GM18499 (cell line): ENCODE measurements around the gene COL2A1.

Experiments used
- ATAC-seq: cut with Tn5 transposase; IDR thresholded peaks from one replicate; pipeline ENCODE4 v1.9.1; 2021; ENCODE audit warnings: moderate number of reproducible peaks; ENCODE audit not compliant: insufficient read depth, unreplicated experiment

The COL2A1 gene

DNA sequence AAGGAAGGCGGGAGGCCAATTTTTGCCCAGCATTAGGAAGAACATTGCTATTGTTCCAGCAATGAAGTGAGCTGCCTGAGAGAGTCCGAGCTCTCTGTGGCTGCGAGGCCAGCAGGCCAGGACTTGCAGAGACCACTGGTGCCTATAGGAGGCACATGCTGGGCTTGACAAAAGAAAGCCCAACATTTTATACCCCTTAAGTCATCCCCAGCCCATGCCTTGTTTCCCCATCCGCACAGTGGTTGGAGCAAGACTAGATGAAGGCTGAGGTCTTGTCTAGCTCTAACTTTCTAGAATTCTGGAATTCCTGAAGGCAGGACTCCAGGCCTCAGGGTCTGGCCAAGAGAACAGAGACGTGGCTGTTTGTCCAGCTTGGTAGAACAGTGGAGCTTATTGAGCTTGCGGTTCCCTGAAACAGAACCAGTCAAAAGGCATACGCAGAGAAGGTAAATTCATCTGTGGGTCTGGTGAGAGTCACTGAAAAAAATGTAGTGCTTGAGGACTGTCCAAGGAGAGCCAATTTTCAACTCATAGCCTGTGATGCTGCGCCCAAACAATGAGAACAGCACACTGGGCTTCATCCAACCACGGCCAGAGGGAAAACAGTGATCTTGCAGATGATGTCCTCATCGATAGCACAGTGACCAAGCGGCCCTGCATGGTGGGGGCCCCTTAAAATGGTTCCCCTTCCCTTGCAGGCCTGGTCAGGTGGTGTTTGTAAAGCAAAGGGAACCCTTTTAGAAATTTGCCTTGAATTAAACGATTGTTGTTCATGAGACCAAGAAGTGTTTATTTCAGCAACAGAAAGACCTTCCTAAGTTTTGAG lies 27.1 kb upstream of the COL2A1 start:
- no peak for ATAC-seq

DNA sequence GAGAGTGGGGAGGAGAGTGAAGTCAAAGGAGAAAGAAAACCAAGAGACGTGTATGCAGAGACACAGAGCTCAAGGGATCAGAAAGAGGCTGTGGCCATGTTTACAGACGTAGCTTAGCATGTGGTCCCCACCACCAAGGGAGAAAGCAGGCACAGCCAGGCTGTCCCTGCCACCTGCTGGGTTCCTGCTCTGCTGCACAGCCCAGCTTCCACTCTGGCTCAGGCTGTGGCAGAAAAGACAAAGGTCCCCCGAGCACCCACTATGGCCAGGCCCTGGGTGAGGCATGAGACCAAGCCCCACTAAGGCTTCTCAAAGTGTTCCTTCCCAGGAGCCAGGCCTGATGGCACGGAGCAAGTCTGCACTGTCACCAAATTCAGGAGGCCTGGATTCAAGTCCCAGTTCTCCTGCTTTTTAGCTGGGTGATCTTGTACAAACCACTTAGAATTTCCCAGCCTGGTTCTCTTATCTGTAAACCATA lies 25.9 kb upstream of the COL2A1 start:
- no peak for ATAC-seq

DNA sequence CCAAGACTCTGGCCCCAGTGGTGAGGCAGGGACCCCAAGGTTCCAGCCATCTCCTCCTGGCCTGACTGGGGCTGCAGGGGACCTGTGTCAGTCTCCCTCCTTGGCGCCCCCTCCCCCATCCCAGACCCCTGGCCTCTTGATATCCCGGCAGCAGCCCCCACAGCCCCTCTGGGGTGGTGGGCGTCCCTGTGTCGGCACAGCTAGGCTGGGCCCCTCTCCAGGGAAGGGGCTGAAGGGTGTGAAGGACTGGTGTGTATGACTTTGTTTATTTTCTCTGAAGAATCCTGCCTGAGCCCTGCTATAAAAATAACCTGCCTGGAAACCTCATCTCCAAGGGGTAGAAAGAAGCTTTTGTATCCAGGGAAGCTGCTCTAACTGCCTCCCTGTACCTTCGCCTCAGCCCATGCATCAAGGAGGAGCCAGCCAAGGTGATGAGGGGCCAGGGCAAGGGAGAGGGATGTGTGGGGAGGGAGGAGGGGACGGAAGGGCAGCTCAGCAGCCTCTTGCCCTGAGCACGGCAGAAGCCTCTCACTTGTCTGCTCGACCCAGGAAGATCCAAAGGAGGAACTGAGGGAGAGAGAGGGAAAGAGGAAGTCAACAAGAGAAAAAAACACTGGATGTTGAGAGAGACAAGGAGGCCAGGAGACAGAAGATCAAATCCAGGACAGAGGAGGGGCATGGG lies 25.4 kb upstream of the COL2A1 start:
- ATAC-seq: no peak

DNA sequence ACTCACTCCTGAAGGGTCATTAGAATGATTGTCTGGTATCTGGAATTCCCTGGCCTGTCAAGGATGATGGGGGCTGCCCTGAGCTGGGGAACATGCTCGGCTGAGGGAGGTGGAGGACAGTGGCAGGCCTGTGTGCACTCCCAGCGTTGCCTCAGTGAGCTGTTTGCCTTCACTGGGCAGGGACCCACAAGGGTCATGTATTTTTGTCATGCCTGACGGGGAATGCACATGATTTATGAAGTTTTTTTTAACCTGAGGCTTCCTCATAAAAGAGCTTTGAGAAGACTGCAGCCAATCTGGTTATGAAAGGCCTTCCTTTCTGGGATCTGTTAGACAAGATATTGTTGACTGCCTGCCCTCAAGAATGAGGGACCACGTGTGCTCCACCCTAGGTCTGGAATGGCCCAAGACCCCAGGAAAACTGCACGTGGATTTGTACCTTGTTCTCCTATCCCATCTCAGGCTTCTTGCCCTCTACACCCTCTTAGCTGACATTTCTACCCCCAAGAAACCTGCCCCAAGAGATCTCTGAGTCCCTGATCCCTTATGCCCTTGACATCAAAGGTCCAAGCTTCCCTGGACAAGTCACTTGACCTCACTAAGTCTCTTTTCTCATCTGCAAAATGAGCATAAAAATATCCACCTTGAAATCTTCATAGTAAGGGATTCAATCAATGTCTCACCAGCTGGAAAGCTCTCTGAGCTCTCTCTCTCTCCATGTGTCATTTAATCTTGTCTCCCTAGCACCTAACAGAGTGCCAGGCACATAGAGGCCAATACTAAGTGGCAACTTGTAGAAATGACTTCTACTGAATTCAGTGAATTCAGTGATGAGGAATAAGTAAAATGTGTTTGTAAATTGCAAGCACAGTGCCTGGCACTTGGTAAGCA lies 24.5 kb upstream of the COL2A1 start:
- ATAC-seq: no peak

DNA sequence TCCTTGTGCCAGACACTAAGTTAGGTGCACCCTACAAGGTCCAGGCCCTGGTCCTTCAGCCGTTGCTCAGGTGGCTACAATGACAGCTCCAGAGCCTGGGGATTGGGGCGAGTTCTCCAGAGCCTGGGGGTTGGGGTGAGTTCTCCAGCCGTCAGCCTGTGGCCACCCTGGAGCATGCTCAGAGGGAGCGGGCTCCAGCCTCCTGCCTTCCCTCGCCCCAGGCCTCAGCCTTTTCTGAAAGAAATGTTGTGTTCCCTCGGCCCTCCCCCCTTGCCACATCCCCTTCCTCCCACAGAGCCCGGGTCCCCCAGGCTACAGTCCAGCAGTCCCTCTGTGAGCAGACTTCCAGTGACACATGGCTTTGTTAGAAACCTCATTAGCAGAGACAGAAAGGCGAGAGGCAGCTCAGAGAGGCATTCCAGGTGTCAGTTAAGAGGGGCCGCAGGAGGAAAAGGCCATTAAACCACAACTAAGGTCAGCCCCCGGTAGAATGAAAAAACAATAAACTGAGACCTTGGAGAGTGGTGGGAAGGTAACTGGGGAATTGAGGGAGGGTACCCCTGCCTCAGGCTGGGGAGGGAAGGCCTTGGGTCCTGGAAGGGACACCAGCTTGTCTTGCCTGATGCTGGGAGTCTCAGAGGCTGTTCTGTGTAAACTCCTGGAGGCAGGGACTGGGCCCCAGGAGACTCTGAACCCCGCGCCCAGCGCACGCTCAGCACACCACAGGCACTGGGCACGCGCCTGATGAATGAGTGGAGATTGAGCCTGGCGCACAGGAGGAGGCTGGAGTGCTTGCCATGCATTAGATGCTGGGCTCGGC lies 23.1 kb upstream of the COL2A1 start:
- ATAC-seq: no peak

DNA sequence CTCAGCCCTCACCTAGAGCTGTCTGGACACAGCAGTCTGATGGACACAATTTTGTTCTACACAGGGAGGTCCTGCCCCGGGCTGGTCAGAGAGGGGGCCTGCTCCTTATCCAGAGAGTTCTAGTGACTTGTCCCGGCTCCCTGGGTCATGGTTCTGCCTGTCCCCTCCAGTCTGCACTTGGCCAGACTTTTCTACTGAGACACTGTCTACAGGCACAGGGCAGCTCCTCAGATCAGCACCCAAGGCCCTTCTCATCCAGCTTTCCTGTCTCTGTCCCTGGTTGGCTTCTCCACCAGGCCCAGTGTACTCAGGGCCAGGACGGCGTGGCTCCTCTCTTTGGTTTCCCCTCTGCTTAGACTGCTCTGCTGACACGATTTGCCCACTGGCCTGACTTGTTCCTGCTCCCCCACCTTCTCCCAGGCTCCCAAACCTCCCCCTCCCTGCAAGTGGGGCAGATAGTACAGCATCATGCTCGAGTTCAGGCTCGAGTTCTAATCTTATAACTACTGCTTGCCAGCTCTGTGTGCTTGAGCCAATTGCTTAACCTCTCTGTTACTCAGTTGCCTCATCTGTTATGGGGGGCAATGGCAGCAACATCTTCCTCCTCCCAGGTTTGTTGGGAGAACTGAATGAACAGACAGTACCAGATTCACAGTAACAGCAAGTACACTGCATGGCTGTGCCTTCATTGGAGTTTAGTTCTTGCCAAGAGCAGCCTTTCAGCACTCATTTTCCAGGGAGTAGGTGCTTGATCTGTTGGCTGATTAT lies 22.0 kb upstream of the COL2A1 start:
- no peak for ATAC-seq

DNA sequence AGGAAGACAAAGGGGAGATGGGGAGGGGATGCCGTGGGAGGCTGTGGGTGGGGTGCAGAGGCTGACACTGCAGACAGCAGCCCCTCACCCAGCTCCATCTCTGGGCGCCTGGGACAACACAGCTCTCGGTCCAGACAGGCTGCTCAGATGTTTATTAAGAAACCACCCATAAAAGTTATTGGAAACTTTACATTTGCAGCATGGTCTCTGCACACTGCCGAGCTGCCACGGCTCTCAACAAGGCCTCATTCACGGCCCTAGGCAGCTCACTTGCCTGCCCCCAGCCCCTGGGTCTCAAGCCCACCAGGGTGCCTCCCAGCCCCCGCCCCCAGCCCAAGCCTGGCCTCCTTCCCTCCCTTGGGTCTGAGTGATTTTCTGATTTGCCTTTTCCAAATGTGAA lies 21.0 kb upstream of the COL2A1 start:
- no peak for ATAC-seq

DNA sequence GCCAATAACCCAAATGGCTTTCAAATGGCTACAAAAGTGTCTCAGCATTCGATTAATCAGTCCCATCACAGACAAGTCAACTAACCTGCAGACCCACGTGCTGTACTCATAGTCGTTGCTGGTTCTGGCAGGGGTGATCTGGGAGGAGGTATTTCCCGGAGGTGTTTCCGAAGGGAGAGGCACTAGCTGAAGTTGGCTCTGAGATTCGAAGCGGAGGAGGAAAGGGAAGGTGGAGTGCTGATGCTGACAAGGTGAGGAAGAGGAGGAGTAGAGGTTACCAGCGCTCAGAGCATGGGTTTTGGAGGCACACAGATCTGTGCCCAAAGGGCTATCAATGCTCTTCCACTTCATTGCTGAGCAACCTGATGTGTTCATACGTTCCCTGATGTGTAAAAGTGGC lies 20.5 kb upstream of the COL2A1 start:
- no peak for ATAC-seq

DNA sequence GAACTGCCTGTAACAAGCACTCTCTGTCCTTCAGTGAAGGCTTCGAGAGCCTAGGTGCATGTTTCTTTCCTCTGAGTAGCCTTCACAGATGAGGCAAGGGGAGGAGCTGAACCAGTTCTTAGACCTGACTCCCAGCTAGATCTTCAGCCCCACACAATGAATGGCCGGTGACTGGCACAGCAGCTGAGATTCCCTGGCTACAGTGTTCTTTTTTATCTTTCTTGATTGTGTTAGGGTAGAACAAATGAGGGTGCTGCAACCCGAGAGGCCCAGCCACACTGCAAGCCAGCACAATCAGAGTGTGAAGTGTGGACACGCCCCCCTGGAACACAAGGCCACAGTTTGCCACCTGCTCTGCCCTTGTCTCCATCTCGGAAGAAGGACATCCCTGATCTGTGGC lies 19.1 kb upstream of the COL2A1 start:
- no peak for ATAC-seq

DNA sequence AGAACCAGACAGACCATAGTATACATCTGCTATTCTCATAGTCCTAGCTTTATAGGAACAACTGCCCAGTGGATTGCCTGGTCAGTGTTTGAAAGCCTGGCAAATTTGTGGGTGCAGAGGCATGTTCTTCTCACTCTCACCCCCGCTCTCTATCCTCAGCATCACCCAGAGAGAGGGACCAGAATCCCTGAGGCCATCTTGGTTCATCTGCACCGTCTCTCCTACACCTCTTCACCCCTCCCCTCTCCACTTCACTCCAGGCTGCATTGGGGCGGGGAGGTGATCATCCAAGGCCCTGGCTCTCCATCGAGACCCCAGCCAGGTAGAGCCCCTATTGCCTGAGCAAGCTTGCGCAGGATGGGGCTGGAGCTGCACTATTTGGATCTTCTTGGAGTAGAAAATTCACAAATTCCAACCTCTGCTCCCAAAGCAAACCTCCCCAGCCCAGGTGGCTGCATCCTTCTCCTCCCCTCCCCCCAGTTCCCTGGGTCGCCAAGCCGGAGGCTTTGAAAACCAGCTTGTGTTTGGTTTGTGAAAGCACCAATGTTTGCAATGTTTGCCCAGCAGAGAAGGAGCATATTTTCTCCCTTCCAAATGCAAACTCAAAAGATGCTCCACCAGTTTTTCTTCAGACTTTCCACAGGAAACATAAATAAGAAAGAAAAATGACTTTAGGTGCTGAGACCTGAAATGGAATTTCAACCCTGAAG lies 18.6 kb upstream of the COL2A1 start:
- no peak for ATAC-seq

DNA sequence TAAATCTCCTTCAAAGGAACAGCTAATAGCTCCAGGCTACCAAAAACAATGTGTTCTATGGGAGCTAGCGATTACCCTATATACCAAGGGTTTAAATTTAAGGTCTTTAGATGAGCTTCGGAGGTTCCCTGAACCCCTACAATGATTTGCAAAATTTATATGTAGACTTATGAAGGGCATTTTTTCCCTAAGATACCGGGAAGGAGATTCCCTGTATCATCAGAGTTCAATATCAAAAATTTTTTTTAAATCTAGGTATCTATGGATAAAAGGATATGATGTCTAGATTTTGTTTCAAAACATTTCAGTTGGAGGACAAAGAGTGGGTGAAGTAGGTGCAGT lies 17.9 kb upstream of the COL2A1 start:
- ATAC-seq: no peak

DNA sequence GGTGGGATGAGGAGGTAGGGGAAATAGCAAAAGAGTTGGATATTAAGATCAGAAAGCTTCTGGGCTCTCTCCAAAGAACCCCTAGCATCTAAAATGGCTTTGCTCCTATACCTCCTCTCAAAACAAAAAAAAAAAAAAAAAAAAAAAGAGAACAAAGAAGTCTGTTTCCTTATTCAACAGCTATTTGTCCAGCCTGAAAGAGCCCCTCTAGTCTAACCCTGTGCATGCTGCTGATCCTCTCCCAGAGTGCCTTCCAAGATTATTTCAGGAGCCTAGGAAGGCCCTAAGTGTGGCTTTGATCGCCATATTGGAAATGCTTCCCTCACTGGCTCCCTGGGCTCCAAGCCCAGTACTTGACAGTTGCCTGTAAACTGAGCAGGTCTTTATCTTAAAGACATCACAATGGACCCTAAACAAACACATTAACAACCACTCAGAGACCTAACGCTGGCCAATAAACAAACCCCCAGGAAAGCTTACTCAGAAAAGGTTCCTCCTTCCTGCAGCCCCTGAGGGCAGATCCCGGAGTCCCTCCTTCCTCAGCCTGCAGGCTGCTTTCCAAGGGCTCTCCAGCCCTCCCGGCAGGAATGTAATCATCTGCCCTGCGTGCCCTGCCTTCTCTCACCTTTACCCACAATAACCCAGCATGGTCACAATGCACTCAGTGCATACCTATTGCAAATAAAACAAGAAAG lies 17.4 kb upstream of the COL2A1 start:
- no peak for ATAC-seq

DNA sequence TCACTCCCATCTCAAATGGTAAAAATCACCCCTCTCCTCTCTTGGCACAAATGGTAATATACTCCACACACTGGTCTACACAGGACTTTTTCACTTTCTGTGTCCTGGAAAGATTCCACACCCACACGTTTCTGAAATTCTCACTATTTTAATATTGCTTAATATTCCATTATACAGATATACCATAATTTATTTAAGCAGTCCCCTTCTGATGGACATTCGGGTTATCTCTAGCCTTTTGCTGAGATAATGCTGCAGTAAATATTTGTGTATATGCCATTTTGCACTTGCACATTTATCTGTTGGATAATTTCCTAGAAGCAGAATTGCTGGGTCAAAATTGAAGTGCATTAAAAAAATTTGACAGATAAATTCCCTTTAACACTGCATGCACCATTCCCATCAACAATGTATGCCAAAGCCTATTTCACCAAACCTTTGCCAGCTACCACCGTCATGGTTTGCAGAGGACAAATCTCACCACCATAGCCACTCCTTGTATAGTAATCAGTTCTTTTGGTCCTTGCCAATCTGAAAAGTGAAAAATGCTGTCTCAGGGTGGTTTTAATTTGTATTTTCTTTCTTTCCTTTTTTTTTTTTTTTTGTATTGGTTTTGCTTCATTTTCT lies 15.5 kb upstream of the COL2A1 start:
- ATAC-seq: no peak

DNA sequence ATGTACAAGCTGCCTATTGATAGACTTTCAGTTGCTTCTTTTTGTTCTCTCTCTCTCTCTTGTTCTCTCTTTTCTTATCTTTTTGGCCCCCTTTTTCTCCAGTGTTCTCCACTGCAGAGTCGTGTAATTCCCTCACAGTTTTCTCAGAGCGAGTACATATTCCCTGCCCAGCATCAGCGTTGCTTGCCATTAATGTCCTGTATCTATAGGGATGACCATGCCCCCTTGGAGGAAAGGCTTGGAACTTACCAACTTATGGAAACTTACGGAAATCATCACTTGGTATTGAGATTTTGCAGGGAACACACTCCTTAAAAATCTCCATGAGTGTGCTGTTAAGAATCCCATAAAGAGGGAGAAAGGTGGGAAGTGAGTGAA lies 14.3 kb upstream of the COL2A1 start:
- no peak for ATAC-seq

DNA sequence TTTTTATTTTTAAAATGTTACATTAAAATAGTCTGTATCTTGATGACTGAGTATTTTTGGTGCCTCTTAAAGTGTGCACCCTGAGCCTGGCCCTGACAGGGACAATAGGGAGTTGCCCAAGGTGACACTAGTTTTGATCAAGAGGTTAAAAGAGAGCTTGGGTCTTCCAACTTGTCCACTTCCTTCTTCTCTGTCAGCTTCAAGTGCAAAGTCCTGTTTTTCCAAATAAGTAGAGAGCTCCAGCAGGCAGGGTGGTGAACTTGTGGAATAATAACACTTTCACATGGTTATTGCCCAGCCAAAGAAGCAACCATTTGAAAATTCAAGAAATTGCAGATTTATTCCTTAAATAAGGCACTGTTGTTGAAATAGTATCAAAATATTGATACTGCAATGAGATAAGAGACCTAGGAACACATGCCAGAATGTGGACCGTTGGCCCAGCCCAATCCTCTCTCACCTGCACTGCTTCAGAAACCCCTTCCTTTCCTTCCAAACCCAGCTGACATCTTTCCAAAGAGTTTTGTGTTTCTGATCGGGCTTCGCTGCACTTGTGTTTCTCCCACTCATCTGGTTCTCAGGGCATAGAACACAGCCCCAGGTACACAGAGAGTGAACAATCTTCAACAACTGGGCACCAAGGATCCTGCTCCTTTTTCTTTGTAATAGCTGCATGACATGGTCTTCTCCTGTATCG lies 13.8 kb upstream of the COL2A1 start:
- ATAC-seq: no peak

DNA sequence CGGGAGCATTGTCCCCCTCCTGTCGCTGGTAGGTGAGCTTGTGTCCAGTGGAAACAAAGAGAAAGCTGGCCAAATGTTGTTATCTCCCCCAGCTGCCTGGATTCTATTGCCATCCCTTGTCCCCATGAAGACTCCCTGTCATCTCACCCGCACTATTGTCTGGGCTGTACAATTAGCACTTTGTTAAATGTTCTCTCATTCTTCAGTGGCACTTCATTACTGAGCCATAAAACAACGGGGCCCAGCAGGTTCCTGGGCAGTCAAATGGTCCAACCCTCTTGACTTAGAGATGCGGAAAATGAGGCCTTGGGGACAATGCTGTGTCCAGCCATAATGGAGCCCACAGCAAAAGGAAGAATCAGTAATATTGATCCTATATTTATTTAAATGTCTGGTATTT lies 13.2 kb upstream of the COL2A1 start:
- ATAC-seq: no peak

DNA sequence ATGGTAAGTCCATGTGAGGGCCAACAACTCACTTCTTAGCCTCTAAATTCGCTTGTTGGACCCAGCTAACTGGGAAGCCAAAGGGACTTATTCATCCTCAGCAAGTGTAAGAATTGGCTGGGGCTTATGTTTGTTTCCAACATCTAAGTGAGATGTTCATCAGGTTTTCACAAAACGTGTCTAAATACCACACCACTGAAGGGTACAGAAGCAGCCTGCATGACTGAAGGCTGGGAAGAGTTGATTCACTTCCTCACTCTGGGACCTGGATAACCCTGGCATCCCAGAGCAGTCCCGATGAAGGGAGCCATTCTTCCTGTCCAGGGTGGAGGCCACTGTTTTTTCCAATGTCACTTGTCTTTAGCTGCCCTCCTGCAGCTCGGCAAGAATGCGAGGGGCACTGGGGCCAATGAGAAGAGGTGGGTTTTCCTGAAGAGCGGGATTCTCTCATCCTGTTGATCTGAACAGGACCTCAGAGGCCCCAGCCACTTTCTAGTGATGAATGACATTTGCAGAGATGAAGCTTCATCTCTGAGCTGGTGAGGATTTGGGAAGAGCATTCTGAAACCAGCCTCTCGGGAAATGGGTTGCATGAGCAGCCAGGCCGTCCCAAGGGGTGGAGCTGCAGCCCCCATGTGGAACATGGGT lies 12.2 kb upstream of the COL2A1 start:
- no peak for ATAC-seq
